ENCODE measurements around the gene SLC1A3. TPM values are rescaled to one million over a fixed set of nuclear protein-coding genes. Genes with fewer than 3 reads are reported as not detected.
"Not testable (repeated sequence)": the region's sequence is repeated elsewhere in the genome, so short reads cannot be mapped to it uniquely, and the experiment has no call there.

SLC1A3 gene
- total RNA-seq, 1 experiment from 2014 or later: not detected

DNA sequence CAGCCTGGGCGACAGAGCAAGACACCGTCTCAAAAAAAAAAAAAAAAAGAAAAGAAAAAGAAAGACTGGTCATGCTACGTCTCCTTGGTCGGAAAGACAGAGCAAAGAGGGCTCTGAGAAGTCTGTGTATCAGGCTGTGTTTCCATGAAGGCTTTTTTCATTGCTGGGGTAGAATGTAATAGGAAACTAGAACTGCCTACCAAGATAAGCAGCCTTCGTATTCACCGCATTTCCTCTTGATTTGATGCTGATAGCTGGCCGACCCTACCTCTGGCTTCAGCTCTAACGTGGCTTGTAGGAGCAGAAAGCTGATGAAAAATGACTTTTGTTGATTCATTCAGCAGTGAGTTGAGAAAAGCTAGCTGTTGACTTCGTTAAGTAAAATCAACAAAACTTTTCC is 17.4 kb downstream of the SLC1A3 start:
- in situ Hi-C loops (cut with HindIII; ENCODE audit: low pct_unique_long_range_greater_than_20kb, low sequenced_read_pairs): no loop called here
- no peak for DNase-seq (ENCODE audit: low read depth)

DNA sequence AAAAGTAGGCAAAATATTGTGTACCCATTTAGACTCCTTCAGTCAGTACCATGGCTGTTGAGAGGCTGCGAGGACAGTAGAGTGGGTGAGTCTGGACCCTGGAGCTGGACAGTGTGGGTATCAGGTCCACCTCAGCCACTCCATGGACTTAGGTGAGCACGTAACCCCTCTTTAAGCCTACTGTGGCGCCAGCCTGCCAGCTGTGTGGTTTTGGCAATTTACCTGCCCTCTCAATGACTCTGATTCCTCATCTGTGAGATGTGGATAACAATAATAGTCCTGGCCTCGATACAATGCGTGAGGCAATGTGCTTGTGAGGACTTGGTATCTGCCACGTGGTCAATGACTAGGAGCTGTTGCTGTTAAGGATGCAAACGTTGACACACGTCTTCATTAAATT is 17.9 kb downstream of the SLC1A3 start:
- in situ Hi-C loops (cut with HindIII; ENCODE audit: low pct_unique_long_range_greater_than_20kb, low sequenced_read_pairs): no loop called here
- no peak for DNase-seq (ENCODE audit: low read depth)

DNA sequence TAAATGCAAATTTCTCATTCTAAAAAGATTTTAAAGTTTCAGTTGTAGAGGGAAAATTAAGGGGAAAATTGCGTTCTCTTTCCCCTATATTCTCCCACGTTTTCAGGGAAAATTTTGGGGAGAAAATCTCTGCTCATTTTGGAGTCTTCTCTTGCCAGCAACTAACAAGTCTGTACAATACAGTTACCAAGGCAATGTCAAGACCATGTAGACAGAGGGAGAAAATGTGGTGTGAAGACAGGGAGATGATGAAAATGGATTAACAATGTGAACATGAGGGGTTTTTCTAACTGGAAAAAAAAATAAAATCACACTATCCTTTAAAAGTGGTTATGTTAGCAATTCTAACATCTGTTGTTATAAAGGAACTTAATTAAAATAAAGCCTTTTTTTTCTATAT is 22.3 kb downstream of the SLC1A3 start:
- in situ Hi-C loops (cut with HindIII; ENCODE audit: low pct_unique_long_range_greater_than_20kb, low sequenced_read_pairs): no loop called here
- DNase-seq (ENCODE audit: low read depth): no peak

DNA sequence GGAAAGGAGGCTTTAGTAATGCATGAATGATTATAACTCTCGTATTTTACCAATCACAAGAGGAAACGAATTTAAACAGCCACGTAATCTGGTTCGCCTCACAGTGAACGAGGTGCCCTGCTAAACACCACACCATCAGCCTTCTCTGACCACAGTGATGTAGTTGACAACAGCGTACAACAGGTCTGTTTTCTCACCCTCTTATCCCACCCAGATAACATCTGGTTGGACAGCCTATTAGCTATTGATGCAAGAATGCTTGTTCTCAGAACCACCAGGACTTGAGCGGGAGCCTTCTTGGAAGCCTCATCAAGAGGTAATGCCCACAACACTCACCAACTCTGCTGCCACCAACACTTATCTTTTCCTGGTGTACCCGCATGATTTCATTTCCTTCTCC is 23.3 kb downstream of the SLC1A3 start:
- DNase-seq (ENCODE audit: low read depth): no peak
- in situ Hi-C loops (cut with HindIII; ENCODE audit: low pct_unique_long_range_greater_than_20kb, low sequenced_read_pairs): no loop called here

DNA sequence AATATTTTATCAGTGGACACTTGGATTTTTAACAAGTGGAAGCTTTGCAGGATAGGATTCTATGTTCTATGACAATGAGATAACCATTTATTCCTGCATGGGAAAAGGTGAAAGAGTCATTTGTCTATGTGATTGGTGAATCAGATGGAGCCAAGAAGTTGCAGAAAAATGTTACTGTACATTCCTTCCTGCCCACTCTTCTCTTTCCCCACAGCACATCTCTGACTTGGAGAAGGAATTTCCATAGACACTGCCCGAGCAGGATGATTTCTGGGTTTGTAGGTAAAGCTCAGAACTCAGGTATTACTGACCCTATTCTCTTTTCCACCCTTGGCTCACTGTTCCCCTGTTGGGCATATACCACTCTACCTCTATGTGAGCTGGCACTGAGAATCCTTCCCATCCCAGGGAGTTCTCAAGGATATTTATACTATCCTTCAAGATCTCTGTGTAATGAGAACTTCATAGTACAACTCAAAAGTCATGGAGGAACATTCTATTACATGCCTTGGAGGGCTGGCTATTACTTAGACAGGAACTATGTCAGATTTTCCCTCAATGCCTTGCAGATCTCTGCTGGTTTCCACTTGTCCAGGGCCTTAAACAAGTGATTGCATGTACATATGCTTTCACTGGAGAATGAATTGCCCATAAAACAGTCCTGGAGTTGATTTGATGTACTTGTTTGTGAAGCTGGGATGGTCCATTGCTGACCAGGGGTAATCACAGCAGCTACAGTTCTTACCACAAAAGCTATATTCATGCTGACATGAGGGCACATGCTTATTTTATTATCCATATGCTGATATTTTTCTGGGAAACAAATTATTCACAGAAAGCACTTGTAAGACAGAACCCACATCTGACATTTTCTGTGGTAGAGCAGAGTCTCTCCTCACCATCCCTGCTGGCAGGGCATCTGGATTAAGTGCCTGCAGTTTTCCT is 24.1 kb downstream of the SLC1A3 start:
- no peak for DNase-seq (ENCODE audit: low read depth)
- in situ Hi-C loops (cut with HindIII; ENCODE audit: low pct_unique_long_range_greater_than_20kb, low sequenced_read_pairs): no loop called here

DNA sequence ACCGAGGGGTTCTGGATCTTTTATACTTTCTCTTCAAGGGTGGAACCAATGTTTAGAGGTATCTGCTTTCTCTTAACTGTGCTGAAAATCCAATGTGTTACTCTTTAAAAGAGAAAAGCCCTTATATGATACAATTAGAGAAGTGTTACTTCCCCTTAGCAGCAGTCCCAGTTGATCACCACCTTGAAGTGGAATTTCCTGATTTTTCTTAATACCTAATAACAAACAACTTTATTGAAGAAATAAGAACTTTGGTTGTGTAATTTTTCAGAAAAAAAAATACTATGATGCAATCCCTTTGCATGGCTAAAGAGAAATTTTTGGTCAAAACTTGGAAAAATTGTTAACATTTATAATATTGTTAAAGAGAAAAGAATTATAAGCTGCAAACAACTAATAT is 24.7 kb downstream of the SLC1A3 start:
- in situ Hi-C loops (cut with HindIII; ENCODE audit: low pct_unique_long_range_greater_than_20kb, low sequenced_read_pairs): no loop called here

DNA sequence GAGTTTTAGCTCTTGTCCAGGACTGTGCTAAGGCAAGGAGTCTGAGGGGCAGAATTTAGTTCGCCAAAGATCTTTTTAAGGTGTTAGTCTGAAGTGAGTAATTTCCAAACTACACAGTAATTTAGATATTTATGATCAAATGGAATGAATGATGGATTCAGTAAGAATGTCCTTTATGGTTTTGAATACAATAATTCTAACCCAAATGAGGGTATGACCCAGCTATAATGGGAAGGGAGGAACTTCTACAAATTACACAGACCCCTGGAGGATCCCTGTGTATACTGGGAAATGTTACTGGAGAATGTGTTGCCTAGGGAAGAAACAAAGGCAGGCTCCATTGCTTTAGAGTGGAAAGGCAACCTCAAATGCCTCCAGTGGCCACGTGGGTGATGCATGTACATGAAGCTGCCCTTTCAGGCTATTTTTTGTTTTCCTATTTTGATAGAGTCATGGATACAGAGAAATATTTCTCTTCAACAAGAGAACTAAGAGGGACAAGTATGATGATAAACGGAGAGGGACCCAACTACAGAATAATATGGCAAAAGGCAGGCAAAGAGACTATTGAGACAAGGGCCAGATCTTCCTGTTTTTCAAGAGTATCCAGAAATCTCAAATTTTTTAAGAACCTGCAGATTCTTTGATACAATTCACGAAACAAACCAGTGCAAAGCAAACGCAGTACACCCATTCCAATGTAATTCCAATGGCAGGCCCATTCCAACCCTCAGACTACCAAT is 25.4 kb downstream of the SLC1A3 start:
- DNase-seq (ENCODE audit: low read depth): no peak
- in situ Hi-C loops (cut with HindIII; ENCODE audit: low pct_unique_long_range_greater_than_20kb, low sequenced_read_pairs): no loop called here

More for the DNA sequence above, 24.7 kb downstream of the SLC1A3 start:
- no peak for DNase-seq (ENCODE audit: low read depth)

DNA sequence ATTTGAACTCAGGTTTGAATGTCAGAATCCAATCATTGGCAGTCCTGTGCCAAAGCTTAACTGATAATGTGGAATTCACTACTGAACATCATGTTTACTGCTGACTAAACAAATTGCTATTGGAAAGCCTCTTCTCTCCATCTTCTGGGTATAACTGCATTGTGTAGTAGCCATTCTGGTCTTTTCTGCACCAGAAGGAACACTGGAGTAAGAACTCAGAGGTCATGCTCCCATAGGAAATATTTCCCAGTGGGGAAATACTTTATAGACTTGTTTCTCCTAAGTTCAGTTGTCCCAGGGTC is 25.9 kb downstream of the SLC1A3 start:
- in situ Hi-C loops (cut with HindIII; ENCODE audit: low pct_unique_long_range_greater_than_20kb, low sequenced_read_pairs): no loop called here
- DNase-seq (ENCODE audit: low read depth): no peak

DNA sequence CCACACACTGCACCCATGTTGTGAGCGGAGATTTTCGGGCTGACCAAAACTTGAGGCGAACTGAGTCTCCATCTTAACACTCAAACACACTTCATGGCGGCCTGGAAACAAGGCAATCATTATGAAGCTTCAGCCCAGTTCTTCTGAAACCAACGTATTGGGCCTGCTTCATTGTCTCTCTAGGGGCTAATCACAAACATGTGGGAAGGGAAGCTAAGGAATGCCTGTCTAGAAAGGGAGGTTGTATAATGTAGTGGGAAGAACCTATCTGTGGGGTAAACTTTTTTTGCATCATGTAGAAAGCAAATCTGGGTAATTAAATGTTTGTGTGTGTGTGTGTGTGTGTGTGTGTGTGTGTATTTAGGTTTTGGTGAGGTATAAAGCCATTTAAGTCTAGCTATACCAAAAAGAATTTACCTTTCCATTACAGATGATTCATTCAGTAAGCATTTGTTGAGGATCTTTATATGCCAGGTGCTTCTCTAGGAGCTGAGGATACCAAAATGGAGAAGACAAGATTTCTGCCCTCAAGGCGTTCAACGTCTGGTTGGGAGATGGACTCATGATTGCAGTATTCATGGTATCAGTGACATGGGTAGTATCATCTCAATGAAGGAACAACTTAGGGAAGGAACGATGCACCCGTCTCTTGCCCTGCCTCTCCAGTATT is 29.4 kb downstream of the SLC1A3 start:
- in situ Hi-C loops (cut with HindIII; ENCODE audit: low pct_unique_long_range_greater_than_20kb, low sequenced_read_pairs): no loop called here
- DNase-seq (ENCODE audit: low read depth): no peak

DNA sequence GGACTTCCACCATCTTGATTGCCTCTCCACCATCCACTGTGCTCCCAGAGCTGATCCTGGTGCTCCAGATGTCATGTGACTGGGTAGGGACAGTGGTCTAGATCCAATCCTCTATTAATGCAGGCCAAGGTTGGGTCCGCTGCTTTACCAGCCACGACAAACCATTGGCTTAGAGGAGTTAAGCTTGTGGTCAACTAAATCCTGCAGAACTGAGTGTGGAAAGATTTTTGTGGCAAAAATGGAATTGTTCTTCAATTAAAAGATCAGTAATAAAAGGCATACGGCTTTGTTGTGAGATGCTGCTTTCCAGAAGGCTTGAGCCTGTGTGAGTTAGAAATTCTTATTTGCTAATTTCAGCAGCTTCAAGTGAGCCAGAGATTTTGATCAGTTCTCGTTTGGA is 30.7 kb downstream of the SLC1A3 start:
- in situ Hi-C loops (cut with HindIII; ENCODE audit: low pct_unique_long_range_greater_than_20kb, low sequenced_read_pairs): no loop called here
- no peak for DNase-seq (ENCODE audit: low read depth)

DNA sequence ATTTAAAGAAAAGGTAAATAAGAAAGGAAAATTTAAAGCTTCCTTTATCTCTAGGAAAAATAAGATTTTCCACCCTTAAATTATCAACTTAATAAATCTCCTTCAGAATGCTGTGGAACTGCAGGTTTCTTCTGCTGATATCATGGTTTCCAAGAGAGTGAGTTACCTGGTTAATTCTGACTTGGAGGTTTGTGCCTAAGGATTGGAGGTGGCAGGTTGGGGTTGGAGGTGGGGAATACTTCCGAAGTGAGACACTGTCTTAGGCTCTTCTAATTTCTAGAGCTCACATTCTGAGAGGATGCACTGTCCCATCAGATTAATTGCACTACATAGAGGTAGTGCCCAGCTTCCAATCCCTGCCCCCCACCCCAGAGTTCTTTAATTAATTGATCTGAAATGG is 31.1 kb downstream of the SLC1A3 start:
- in situ Hi-C loops (cut with HindIII; ENCODE audit: low pct_unique_long_range_greater_than_20kb, low sequenced_read_pairs): no loop called here
- no peak for DNase-seq (ENCODE audit: low read depth)

DNA sequence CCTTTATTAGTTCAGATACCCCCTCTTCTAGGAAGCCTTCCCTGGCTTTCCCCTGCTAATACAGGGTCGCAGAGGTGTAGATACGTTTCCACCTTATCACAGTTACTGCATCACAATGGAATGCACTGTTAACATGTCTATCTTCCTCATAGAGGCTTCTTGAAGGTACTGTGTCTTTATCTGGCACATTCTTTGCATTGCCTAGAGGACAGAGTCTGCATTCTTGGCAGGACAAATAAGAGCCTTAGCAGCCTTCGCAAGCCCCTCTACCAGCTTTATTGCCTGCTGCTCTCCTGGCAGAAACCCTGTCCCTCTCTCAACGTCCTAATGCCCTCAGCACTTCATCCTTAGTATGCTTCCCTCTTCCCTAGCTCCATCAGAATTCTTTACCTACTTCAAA is 31.6 kb downstream of the SLC1A3 start:
- in situ Hi-C loops (cut with HindIII; ENCODE audit: low pct_unique_long_range_greater_than_20kb, low sequenced_read_pairs): no loop called here
- DNase-seq (ENCODE audit: low read depth): no peak

DNA sequence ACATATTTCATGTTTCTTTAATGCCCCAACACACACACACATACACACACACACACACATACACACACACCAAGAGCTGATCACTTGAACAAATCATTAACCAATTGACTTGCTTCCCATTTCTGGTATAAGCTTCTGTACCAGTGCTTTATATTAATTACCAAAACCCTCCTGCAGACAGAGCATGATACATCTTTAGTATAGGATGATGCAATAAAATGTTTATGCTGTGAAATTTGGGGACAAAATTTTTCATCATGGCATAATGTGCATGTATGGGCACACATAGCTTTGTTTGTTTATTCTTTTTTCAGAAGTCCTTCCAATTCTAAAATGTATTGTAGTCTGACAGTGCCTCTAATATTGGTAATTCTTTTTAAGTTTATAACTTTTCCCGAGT is 34.5 kb downstream of the SLC1A3 start:
- in situ Hi-C loops (cut with HindIII; ENCODE audit: low pct_unique_long_range_greater_than_20kb, low sequenced_read_pairs): no loop called here
- no peak for DNase-seq (ENCODE audit: low read depth)

DNA sequence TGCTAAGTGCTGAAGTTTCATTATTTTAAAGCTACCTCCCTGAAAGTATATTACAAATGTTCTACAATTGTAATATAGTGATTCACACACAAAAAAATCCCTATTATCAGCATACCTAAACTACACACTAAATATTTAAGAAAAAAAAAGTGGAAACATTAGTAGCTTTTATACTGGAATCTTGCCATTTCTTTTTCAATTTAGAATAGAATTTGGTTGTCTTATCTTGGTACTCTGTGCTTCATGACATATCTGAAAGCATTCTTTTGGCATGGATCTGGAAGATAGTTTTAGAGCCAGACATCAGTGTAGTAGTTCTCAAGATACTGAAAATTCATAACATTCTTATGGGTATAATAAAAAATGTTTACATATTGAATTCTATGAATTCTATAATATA is 35.0 kb downstream of the SLC1A3 start:
- in situ Hi-C loops (cut with HindIII; ENCODE audit: low pct_unique_long_range_greater_than_20kb, low sequenced_read_pairs): no loop called here
- no peak for DNase-seq (ENCODE audit: low read depth)

DNA sequence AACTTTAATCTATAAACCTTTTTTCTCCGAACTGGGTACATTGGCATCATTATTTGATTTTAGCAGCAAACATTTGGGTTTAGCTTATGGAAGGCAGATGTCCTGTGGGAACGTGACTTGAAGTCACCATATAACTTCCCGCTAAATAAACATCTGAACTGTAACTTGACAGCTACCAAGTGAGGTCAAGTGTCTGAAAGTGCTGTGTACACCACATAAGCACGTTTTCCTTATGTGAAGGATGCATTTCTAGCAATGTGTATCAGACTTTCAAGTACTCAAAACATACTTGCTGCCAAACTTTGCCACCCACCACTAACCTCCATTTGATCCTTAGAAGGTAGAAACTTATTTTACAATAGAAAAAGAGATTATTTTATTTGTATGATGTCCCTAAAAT is 35.7 kb downstream of the SLC1A3 start:
- no peak for DNase-seq (ENCODE audit: low read depth)
- in situ Hi-C loops (cut with HindIII; ENCODE audit: low pct_unique_long_range_greater_than_20kb, low sequenced_read_pairs): no loop called here

DNA sequence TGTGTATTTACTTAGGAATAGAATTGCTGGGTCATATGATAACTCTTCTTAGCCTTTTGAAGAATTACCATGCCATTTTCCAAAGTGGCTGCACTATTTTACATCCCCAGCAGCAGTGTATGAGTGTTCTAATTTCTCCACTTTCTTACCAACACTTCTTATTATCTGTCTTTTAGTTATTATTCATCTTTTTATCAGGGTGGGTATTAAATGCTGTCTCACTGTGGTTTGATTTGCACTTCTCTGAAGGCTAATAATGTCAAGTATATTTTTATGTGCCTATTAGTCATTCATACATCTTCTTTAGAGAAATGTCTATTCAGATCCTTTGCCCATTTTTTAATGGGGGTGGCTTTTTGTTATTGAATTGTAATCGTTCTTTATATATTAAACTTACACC is 36.8 kb downstream of the SLC1A3 start:
- in situ Hi-C loops (cut with HindIII; ENCODE audit: low pct_unique_long_range_greater_than_20kb, low sequenced_read_pairs): no loop called here
- no peak for DNase-seq (ENCODE audit: low read depth)

DNA sequence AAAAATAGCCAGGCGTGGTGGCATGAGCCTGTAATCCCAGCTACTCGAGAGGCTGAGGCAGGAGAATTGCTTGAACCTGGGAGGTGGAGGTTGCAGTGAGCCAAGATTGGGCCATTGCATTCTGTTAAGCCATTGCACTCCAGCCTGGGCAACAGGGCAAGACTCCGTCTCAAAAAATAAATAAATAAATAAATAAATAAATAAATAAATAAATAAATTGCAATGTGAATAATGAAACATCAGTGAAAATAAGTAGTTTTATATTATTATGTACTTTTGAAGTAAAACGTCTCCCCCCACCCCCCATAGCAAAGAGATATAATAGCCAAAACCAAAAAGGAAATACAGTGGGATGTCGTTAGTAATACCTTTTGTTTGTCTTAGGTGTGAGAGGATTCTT is 37.4 kb downstream of the SLC1A3 start:
- DNase-seq (ENCODE audit: low read depth); in situ Hi-C loops (cut with HindIII; ENCODE audit: low pct_unique_long_range_greater_than_20kb, low sequenced_read_pairs): not testable (repeated sequence)

DNA sequence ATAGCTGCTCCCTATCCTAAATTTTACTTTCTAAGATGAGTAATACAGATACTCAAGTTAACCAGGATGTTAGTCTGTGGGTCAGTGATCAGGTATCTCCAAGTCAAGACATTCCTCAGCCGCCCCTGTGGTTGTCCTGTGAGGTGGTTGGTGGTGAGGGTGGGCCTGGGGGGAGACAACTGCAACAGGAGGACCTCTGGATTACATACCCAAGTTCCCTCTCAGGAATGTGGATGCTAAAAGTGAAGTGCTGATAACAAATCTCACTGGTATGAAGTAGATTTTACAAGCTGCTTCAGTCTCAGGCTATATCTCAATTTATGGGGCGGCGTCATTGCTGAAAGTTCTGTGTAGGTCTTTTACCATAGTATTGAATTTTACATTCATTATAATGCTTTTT is 38.3 kb downstream of the SLC1A3 start:
- in situ Hi-C loops (cut with HindIII; ENCODE audit: low pct_unique_long_range_greater_than_20kb, low sequenced_read_pairs): no loop called here
- no peak for DNase-seq (ENCODE audit: low read depth)

DNA sequence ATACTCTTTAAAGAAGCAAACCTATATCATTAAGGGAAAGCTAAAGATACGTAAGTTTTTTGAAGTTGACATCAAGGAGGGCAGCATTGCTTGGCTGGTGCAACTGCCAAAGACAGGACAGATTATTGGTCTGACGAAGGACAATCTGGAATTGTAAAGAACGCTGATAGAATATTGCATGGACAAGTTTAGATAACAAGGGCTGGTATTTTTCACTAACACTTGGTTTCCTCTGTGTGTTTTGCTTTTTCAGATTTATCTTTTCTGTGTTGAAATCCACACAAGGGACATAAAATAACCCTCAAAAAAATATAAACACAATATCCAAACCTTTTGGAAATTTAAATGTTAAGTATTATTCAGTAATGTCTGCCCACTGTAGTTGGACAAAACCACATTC is 39.7 kb downstream of the SLC1A3 start:
- no peak for DNase-seq (ENCODE audit: low read depth)
- in situ Hi-C loops (cut with HindIII; ENCODE audit: low pct_unique_long_range_greater_than_20kb, low sequenced_read_pairs): no loop called here
